GM18873 (cell line): ENCODE results near the gene ERBIN.
"Not testable (repeated sequence)": the region's sequence is repeated elsewhere in the genome, so short reads cannot be mapped to it uniquely, and the experiment has no call there.

Experiments
- ATAC-seq: cut with Tn5 transposase; IDR thresholded peaks from one replicate; pipeline ENCODE4 v1.9.1; 2021; ENCODE audit warnings: mild to moderate bottlenecking, moderate library complexity, moderate number of reproducible peaks; ENCODE audit not compliant: unreplicated experiment, low FRiP score

ERBIN gene

GRCh38 chr5:65999061-65999723, 72.8 kb downstream of the ERBIN start:
- ATAC-seq, result no peak

DNA sequence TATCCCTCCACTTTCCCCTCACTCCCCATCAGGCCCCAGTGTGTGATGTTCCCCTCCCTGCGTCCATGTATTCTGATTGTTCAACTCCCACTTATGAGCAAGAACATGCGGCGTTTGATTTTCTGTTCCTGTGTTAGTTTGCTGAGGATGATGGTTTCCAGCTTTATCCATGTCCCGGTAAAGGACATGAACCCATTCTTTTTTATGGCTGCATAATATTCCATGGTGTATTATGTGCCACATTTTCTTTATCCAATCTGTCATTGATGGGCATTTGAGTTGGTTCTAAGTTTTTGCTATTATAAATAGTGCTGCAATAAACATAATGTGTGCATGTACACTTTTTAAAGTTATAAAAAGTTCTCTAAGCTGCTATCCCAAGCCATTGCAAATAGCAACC, 75.6 kb downstream of the ERBIN start:
- no peak for ATAC-seq

- no peak for ATAC-seq
Observed at GRCh38 chr5:66002415-66002814, 76.0 kb downstream of the ERBIN start.

GRCh38 chr5:66004216-66004615, 77.8 kb downstream of the ERBIN start:
- no peak for ATAC-seq

DNA sequence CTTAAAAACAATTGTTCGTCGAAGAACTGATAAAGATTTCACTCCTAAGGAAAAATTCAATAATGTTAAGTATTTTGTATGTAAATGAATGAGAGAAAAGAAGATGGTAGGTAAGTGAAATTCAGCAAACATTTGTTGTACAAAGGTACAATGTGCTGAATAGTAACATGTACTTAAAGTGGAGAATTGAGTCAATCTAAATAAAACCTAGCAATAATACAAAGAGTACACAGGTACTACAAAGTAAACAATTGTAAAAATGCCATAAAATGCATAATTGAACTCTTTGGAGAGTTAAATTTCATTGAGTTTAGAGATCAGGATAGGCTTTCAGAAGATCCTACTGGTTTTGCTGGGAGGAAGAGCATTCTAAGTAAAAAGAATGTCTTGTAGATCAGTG, 82.9 kb downstream of the ERBIN start:
- no peak for ATAC-seq

- ATAC-seq, result no peak
Observed at GRCh38 chr5:66010476-66010875, 84.1 kb downstream of the ERBIN start.

DNA sequence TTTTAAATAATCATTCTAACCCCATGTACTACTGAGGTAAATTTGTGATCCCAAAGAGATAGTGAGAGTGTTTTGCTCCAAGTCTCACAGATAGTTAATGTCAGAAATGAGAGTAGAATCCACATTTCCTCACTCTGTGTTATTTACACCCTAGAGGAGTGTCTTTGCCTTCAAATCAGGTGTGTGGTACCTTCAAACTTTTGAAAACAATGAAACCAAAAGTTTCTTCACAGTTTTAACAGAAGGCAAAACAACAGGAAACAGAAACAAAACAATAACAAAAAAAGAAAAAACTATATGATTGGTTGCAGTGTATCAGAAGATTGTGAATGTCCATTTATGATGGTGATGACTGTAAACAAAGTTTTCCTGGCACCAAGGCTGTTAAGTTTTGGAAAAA, 85.9 kb downstream of the ERBIN start:
- ATAC-seq, result no peak

DNA sequence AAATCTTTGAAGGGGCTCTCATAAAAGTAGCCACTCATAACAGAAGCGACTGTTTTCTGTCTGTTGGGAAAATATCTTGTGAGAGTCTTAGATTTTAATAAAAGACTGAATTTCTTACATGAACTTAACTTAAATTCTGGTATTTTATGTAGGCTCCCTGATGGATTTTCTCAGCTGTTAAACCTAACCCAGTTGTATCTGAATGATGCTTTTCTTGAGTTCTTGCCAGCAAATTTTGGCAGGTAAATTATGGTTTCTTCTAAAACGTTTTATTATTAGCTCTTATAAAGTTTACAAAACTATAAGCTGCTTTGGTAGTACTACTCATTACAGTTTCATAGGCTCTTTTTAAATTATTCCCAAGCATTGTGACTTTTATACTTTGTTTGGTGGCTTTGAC, 87.0 kb downstream of the ERBIN start:
- ATAC-seq, result no peak

GRCh38 chr5:66013906-66014305, 87.5 kb downstream of the ERBIN start:
- no peak for ATAC-seq

DNA sequence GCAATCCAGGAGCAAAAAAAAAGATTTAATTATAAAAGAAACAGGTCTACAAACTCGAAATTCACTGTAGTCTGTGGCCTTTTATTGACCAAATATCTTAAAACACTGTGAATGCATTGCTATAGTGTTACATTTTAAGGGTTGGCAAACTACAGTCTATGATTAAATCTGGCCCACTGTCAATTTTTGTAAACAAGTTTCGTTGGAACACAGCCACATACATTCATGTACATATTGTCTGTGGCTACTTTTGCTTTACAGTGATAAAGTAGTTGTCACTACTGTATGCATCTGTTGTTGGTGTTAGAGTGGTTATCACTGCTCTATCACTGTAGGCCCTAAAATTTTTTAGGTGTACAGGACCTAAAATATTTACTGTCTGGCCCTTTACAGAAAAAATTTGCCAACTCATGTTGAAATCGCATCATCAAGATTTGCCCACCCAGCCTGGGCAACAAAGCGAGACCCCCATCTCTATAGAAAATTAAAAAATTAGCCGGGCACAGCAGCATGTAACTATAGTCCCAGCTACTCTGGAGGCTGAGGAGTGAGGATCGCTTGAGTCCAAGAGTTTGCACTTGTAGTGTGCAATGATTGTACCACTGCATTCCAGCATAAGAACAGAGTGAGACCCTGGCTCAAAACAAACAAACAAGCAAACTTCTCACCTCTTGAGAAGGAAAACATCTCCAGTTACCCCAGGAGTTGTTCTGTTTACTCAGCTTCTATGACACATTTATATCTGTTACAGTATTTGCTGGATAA, 89.0 kb downstream of the ERBIN start:
- ATAC-seq, result no peak

- ATAC-seq, result no peak
Observed at GRCh38 chr5:66021585-66021984, 95.2 kb downstream of the ERBIN start.

DNA sequence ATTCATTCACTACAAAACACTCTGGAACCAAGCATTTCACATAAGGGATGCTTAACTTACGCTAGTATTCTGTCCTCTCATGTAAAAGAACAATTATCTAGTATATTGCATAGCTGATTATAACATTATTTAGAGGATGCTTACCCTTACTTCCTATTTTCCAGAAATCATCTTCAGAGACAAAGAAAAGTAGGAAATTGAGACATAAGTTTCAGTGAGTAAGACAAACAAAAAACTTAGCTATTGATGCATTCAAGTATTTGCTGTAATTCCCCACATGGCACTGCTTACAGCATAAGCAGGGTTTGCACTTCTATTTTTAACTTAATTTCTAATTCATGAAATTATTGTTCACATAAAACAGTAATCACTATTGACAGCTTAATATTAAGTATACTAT, 112.9 kb downstream of the ERBIN start:
- no peak for ATAC-seq

GRCh38 chr5:66039701-66040100, 113.3 kb downstream of the ERBIN start:
- no peak for ATAC-seq

DNA sequence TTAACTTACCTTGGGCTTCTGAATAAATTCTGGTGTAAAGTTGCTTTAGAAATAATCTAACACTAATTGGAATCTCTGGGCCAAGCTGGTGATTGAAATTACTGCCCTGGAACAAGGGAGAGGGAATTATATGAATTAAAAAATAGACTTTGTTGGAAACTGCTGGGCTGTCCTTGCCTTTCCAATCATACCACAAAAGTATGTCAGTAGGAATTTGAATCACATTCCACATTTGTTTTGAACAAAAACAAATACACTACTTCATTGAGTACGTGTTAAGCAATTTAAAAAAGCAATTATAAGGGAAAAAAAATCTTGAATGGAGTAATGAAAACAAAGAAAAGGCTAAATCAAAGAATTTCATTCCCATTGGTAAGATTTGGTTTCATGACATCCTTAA, 115.3 kb downstream of the ERBIN start:
- no peak for ATAC-seq

GRCh38 chr5:66057239-66057638, 130.9 kb downstream of the ERBIN start:
- ATAC-seq, result no peak

DNA sequence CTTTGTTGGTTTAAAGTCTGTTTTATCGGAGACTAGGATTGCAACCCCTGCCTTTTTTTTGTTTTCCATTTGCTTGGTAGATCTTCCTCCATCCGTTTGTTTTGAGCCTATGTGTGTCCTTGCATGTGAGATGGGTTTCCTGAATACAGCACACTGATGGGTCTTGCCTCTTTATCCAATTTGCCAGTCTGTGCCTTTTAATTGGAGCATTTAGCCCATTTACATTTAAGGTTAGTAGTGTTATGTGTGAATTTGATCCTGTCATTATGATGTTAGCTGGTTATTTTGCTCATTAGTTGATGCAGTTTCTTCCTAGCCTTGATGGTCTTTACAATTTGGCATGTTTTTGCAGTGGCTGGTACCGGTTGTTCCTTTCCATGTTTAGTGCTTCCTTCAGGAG, 134.9 kb downstream of the ERBIN start:
- not testable (repeated sequence) for ATAC-seq

DNA sequence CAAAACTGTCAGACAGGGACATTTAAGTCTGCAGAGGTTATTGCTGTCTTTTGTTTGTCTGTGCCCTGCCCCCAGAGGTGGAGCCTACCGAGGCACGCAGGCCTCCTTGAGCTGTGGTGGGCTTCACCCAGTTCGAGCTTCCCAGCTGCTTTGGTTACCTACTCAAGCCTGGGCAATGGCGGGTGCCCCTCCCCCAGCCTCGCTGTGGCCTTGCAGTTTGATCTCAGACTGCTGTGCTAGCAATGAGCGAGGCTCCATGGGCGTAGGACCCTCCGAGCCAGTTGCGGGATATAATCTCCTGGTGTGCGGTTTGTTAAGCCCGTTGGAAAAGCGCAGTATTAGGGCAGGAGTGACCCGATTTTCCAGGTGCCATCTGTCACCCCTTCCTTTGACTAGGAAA, 136.7 kb downstream of the ERBIN start:
- not testable (repeated sequence) for ATAC-seq

- ATAC-seq, result no peak
Observed at GRCh38 chr5:66066826-66067225, 140.5 kb downstream of the ERBIN start.

DNA sequence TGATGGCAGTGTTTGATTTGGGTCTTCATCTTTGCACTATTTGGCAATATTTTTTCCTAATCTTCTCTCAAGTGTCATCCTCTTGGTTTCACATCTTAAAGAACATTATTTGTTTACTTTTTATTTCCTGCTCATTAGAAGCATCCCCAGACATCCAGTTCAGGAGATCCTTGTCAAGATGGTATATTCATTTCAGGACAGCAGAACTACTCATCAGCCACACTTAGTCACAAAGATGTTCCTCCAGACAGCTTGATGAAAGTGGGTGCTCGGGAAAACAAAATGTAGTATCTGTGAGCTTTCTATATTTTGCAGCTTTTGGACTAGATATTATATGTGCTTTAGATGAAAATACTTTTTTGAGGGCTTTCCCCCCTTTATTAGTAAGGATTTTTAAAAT, 145.7 kb downstream of the ERBIN start:
- no peak for ATAC-seq

DNA sequence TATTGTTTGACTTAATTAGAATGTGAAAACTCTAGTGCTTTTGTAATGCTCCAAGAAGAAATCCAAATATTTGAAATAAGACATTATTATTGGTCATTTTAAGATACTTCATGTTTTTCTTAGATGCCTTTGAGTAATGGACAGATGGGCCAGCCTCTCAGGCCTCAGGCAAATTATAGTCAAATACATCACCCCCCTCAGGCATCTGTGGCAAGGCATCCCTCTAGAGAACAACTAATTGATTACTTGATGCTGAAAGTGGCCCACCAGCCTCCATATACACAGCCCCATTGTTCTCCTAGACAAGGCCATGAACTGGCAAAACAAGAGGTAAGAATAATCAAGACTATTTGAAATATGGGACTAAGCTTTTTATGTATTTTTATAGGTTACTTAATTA, 148.5 kb downstream of the ERBIN start:
- ATAC-seq, result no peak

GRCh38 chr5:66080664-66081063, 154.3 kb downstream of the ERBIN start:
- ATAC-seq, result no peak

DNA sequence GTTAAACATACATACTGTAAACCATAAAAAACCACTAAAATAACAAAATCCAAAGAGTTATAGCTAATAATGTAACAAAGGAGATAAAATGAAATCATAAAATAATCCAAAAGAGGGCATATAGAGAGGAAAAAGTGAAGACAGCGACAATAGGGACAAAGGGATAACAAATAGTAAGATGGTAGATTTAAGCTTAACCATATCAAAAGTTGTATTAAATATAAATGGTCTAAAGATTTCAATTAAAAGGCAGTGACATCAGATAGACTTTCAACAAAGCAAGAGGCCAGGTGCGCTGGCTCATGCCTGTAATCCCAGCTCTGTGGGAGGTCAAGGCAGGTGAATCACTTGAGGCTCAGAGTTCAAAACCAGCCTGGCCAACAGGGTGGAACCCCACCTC, 163.0 kb downstream of the ERBIN start:
- no peak for ATAC-seq
